Measurements from ENCODE around the gene FRG2B.
"Not testable (repeated sequence)": the region's sequence is repeated elsewhere in the genome, so short reads cannot be mapped to it uniquely, and the experiment has no call there.

Gene FRG2B

DNA sequence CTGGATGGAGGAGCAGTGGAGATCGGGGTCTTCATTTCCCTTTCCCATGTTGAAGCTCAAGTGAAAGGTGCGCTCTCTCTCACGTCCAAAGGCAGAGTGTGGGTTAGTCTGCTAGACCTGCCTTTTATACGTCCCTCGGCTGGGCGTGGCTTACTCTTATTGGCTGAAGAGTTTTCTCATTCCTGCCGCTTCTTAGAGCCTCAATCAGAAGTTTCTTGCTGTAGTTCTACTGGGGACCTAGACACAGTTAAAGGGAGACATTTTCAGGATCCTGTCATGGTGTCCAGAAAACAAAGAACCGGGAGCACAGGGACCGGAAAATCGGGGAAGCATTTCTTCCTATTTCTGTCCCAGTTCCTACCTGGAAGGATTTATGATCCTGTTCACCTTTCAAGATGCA, at the start of gene FRG2B:
Gene FRG2B, minus strand, starts transcription at position 101 of the 400 bp plus-strand sequence. Its CDS starts 53 bp downstream, at position 48.
- not testable (repeated sequence) for DNase-seq

DNA sequence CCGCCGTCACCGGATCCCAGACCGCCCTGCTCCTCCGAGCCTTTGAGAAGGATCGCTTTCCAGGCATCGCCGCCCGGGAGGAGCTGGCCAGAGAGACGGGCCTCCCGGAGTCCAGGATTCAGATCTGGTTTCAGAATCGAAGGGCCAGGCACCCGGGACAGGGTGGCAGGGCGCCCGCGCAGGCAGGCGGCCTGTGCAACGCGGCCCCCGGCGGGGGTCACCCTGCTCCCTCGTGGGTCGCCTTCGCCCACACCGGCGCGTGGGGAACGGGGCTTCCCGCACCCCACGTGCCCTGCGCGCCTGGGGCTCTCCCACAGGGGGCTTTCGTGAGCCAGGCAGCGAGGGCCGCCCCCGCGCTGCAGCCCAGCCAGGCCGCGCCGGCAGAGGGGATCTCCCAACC, 40.9 kb upstream of the FRG2B start:
- DNase-seq, result not testable (repeated sequence)

DNA sequence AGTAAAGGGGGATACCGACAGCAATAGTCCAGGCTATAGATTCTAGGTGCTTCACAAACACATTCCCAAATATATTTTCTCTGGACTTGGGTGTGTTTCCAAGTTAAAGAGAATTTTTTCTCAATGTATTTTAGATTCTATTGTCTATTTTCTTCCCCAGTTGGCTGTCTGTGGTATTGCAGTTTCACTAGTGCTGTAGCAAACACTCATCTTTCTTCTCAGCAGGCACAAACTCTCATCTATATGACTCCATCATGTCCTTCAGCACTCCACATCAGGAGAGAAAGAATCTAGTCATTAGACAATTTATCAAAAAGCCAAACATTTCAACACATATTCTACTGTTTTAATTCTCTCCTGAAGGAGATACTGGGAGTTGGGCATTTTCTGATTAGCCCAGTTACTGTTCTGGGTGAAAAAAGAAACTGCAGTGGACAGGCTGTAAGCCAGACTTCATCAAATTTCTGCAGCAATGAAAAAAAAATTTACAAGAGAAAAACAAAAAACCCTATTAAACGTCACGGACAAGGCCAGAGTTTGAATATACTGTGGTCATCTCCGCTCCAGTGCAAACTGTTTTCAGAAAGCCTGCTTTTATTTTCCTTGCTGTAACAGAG, 37.1 kb upstream of the FRG2B start:
- not testable (repeated sequence) for DNase-seq

- not testable (repeated sequence) for DNase-seq
These were observed 34.5 kb upstream of the FRG2B start for GRCh38 chr10:133661122-133661521.

DNA sequence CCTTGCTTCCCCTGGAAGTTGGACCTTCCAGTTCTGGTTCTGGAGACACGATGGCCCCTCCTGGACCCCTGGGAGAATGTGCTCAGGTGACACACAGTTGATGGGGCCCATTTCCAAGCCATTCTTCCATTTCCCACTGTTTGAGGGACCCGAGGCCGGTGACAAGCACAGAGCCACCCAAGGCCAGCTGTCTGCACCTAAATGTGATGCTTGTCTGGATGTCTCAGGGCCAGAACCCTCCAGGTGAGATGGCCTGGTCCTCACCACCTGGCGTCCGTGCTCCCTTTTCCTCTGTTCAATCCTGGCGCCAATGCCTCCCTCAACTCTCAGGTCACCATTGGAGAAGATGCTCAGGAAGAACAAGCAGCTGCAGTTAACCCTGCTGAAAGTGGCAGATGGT, 33.9 kb upstream of the FRG2B start:
- not testable (repeated sequence) for DNase-seq

- DNase-seq, result not testable (repeated sequence)
These were observed 30.7 kb upstream of the FRG2B start for GRCh38 chr10:133657276-133657675.

GRCh38 chr10:133648872-133649455, 22.4 kb upstream of the FRG2B start:
- not testable (repeated sequence) for DNase-seq

DNA sequence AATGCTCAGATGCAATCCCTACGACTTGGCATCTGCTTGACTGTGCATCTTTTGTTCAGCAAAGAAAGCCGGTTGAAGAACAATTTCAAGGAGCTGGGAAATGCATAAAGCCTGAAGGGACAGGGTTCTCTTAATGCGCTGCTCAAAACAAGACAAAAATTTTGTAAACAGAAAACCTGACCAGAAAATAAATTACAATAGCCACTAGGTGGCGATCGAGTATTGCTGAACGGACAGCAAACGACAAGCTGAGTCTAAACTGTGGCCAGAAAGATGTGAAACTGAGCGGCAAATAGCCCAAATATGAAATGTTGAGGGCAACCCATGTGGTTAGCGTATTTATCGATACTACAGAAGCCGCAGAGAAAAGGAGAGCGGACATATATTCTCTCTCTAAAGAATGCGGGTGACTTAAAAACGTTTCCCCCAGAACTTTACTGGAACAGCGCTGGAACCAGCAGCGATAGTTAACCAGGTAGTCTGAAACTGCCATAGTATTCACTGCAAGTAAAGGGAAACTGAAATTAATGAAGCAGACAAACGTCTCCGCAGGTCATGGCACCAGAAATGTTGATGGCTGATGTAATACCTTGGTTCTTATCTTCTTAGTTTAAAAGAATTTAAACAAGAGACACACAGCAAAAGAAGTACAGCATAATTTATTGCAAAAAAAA, 20.6 kb upstream of the FRG2B start:
- DNase-seq, result not testable (repeated sequence)

DNA sequence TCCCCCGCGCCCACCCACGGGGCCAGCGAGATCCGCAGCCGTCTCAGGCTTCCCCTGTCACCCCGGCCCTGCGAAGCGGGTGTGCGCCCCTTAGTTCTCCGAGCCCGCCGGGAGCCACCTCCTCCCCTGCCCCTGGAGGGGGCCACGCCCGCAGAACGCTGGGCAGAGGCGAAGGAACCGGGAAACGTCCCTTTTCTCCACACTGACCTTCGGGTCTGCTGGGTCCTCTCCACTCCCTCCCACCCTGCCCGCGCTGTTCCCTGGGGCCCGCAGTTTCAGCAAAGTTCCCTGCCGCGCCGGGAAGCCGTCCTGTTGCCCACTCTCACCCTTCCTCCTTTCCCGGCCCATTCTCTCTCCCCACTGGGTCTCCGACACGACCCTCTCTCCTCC, 11.2 kb upstream of the FRG2B start:
- DNase-seq, result not testable (repeated sequence)

GRCh38 chr10:133637202-133637845, 10.7 kb upstream of the FRG2B start:
- peak; percentile 20 for DNase-seq

GRCh38 chr10:133630723-133631249, 4.2 kb upstream of the FRG2B start:
- DNase-seq, result not testable (repeated sequence)

DNA sequence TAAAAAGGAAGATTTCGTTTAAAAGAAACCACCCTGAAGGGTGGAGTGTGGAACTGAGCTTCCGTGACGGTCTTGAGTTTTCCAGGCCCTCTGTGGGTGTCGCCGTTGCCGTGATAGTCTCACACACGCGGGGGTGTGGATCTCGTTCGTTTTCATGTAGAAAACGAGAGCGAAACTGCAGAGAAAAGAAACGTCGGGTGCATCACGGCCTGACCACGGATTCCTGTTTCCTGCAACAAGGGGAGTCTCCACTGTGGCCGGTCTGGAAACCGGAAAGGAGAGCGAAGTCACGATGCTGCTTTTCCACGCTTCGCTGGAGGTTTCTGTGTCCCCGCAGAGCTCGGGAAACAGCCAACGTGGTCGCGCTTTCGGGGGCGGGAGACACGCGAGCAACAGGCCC, 4.1 kb downstream of the FRG2B start:
- DNase-seq, result not testable (repeated sequence)

- DNase-seq, result no peak
These were observed 7.7 kb downstream of the FRG2B start for GRCh38 chr10:133618851-133619250.

- DNase-seq, result no peak
These were observed 9.4 kb downstream of the FRG2B start for GRCh38 chr10:133617196-133617595.

DNA sequence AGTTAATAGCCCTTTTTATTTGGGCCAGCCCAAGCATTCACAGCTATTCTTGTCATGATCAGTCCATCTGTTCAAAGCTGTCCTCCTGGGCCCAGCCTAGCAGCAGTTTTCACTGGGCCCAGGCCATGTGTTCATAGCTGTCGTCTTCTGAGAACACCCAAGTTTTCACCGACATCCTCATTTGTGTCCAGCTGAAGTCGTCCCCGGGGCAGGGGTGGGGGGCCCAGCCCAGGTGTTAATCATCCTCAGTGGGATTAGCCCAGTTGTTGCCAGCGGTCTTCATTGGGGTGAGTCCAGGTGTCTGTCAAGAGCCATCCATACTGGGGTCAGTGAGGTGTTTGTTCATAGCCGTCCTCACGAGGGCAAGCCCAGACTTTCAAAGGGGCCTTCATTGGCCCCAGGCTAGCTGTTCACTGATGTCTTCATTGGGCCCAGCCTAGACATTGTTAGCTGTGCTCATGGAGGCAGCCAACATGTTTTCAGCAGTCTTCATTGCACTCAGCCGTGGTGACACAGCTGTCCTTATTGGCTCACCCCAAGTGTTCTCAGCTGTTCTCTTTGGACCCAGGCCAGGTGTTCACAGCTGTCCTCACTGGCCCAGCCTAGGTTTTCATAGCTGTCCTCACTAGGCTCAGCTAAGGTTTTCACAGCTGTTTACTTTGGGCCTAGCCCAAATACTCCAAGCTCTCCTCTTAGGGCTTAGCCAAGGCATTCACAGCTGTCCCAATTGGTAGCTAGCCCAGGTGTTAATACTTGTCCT, 10.0 kb downstream of the FRG2B start:
- DNase-seq, result no peak

DNA sequence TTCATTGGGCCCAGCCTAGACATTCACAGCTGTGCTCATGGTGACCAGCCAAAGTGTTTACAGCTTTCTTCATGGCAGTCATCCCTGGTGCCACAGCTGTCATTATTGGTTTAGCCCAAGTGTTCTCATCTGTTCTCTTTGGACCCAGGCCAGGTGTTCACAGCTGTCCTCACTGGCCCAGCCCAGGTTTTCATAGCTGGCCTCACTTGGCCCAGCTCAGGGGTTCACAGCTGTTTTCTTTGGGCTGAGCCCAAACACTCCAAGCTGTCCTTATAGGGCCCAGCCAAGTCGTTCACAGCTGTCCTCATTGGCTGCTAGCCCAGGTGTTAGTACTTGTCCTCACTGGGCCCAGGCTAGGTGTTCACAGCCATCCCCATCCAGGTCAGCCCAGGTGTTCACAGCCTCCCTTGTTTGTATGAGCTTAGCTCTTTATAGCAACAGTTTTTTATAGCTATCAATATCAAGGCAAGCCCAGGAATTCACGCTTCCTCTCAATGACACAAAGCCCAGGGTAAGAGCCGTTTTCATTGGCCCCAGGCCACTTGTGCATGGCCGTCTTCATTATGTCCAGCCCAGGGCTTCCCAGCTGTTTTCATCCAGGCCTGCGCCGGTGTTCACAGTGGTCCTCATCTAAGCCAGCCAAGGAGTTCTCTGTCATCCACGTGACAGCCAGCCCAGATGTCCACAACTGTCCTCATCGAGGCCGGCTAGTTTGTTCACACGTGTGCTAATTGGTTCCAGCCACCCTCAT, 11.6 kb downstream of the FRG2B start:
- no peak for DNase-seq

DNA sequence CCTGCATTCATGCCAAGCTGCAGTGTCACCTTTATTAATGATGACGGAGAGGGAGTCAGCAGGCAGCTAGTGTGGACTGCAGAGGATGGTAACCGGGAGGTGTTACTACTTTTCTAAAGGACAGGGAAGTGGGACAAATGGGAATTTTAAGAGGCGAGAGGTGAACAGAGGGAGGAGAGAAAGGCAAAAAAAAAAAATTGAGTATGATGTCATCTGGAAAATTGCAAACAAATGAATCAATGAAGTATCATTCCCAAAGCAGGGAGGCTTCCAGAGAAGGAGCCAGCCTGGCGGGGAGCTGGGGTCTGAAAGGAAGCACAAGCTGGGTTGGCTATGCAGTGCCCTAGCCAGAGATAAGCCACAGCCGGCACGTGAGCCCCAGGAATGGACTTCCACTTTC, 12.9 kb downstream of the FRG2B start:
- no peak for DNase-seq

DNA sequence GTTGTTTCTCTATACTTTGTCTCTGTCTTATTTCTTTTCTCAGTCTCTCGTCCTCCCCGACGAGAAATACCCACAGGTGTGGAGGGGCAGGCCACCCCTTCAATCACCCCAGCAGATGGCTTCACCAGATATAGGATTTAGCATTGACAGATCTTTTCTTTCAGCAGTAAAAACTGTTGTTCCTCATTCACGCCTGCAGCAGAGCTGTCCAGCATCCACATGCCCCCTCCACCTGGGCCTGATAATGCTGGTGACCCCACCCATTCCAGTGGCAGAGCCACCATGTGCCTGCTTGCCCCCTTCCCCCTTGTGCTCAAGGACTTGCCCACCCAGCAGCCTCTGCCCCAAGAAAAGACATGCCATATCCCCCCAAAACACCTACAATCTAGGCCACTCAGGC, 15.5 kb downstream of the FRG2B start:
- no peak for DNase-seq

GRCh38 chr10:133608855-133609254, 17.7 kb downstream of the FRG2B start:
- DNase-seq, result no peak

GRCh38 chr10:133603434-133603833, 23.2 kb downstream of the FRG2B start:
- not testable (repeated sequence) for DNase-seq

DNA sequence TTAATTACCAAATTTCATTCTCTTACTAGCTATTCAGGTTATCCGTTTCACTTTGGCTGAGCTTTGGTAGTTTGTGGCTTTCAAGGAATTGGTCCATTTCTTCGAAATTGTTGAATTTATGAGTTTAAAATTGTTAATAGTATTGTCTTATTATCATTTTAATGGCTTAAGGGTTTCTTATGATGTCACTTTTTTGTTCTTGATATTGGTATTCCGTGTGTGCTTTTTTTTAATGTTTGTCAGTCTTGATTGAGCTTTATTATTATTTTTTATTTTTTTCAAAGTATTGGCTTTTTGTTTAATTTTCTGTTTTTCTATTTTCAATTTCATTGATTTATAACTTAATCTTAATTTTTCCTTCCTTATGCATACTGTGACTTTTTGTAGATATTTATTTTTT, 25.9 kb downstream of the FRG2B start:
- DNase-seq, result no peak

GRCh38 chr10:133599869-133600268, 26.7 kb downstream of the FRG2B start:
- not testable (repeated sequence) for DNase-seq

All from stimulated activated CD4-positive, alpha-beta T cell treated with anti-CD3 and anti-CD28 coated beads, Interleukin-4, amount 100 ng/mL, for 1 hour (primary cell).